ENCODE data around the gene MYBPHL. TPM values are rescaled to one million over a fixed set of nuclear protein-coding genes. Genes with fewer than 3 reads are reported as not detected.

MYBPHL gene
- total and polyA plus RNA-seq, 2 of the 13 experiments (the other 11 are each of a cell fraction or from before 2014, with no cell fraction given): 3.7 to 3.8 TPM

- Histone ChIP-seq H3K79me2 (ENCODE audit: insufficient read depth, low read length) (peaks cover 18% of the 10 kb centered on the region), H2AFZ (ENCODE audit: low read length) (peak within 1 kb of the TSS; percentile 46), H3K36me3 (replicated peaks in 1 of 2; ENCODE audit: control insufficient read depth in 1 of 2, insufficient read depth in 2 of 2, low read length in 2 of 2) (peaks cover 4 to 12% of the 10 kb centered on the region in 2 experiments; a peak in 2 of 5 replicates), H3K4me2 (ENCODE audit: low read depth, low read length) (peak within 1 kb of the TSS; percentile 89), H3K27ac (ENCODE audit: extremely low read length, insufficient read depth, low read length) (peak within 1 kb of the TSS; percentile 85), H3K4me1 (ENCODE audit: insufficient read depth, low read length) (peaks cover 52% of the 10 kb centered on the region), H3K27me3 (ENCODE audit: control insufficient read depth in 1 of 2, insufficient read depth in 2 of 2, low read length in 2 of 2) (no peaks in the 10 kb centered on the region; a peak in 1 of 5 replicates), H4K20me1 (ENCODE audit: insufficient read depth, low read length) (no peaks in the 10 kb centered on the region), H3K4me3 (replicated peaks in 1 of 3; ENCODE audit: insufficient read depth in 1 of 3, low read depth in 2 of 3, low read length in 3 of 3) (peak within 1 kb of the TSS; percentile 75 to 99 (median 93)), H3K9ac (ENCODE audit: insufficient read depth, low read depth, low read length) (peak within 1 kb of the TSS; percentile 80), H3K9me3 (ENCODE audit: low read length) (no peaks in the 10 kb centered on the region)
- DNase-seq (ENCODE audit: low spot score): peak; percentile 90
- intact Hi-C loops (cut with micrococcal nuclease; ENCODE audit: unreplicated experiment): loop anchor here (1.0 to 2.0 kb wide), 4 partner anchors 8 to 110 kb away; no protein-coding TSS in a partner anchor
- in situ Hi-C loops (cut with HindIII; ENCODE audit: extremely low pct_ligation_motif_present, low pct_unique_long_range_greater_than_20kb): no loop called here
- 1% methylated on average over 35 of the region's 56 CpGs for WGBS (ENCODE audit: low lambda C conversion rate)
- peak; percentile 92 for FAIRE-seq
- ATAC-seq: peak; percentile 95
- TSS peak; percentile 96 for BruUV-seq (replicated peaks)
- ChIA-PET POLR2A (interaction anchor here (0.6 to 2.0 kb wide), 13 partner anchors 9 to 143 kb away, joined by 3 to 28 read pairs (median 8); partner anchors contain the start of genes MYBPHL, PSMA5, SARS1 and SORT1), CTCF (ENCODE audit: low intra/inter-chr PET ratio, low total read pairs) (interaction anchor here (1.9 kb wide), 1 partner anchor 19 kb away, joined by 8 read pairs; no protein-coding TSS in a partner anchor)
- TF ChIP-seq REST (IDR thresholded peaks at IDR 0.05; ENCODE audit: borderline replicate concordance in 1 of 2, low read depth in 1 of 2, low read length in 2 of 2) (peak in 1 of 2 experiments; percentile 57; a peak in 1 of 4 replicates), NR0B2 (CRISPR knock-in tag; IDR thresholded peaks at IDR 0.05) (peak; percentile 51), ZNF720 (CRISPR knock-in tag; IDR thresholded peaks at IDR 0.05) (no peak), CENPT (CRISPR knock-in tag; IDR thresholded peaks at IDR 0.05; ENCODE audit: low read depth) (no peak; the same call in 1 of the 2 replicates), HNRNPK (IDR thresholded peaks at IDR 0.05; ENCODE audit: low read depth, low read length, poor library complexity, severe bottlenecking) (no peak), ZNF546 (CRISPR knock-in tag; conservative IDR thresholded peaks at IDR 0.05) (no peak), EP300 (IDR thresholded peaks at IDR 0.05; ENCODE audit: low read depth in 2 of 2, low read length in 2 of 2) (0 out of 4 replicates have a peak, but pooled peaks of 1 of the 2 experiments have one; percentile 10), EP300 (CRISPR knock-in tag; IDR thresholded peaks at IDR 0.05; ENCODE audit: borderline replicate concordance) (no peak; the same call in 1 of the 2 replicates), ZSCAN20 (CRISPR knock-in tag; IDR thresholded peaks at IDR 0.05; ENCODE audit: borderline replicate concordance) (no peak), ZNF367 (CRISPR knock-in tag; IDR thresholded peaks at IDR 0.05; ENCODE audit: borderline replicate concordance) (no peak), MXI1 (IDR thresholded peaks at IDR 0.05; ENCODE audit: borderline replicate concordance, low read depth, low read length) (peak; percentile 56; the same call in 1 of the 3 replicates), ZBTB43 (CRISPR knock-in tag; conservative IDR thresholded peaks at IDR 0.05) (0 out of 2 replicates have a peak, but pooled peaks have one; percentile 53), ZBTB3 (CRISPR knock-in tag; IDR thresholded peaks at IDR 0.05; ENCODE audit: borderline replicate concordance, low read depth) (no peak), ZFP82 (CRISPR knock-in tag; IDR thresholded peaks at IDR 0.05; ENCODE audit: borderline replicate concordance) (no peak; the same call in 1 of the 2 replicates), POLR2A (IDR thresholded peaks at IDR 0.05; ENCODE audit: insufficient read depth in 1 of 2, low read depth in 2 of 2, low read length in 2 of 2) (peak; percentile 79 to 92), NCOA1 (CRISPR knock-in tag; IDR thresholded peaks at IDR 0.05) (no peak)
Measured at GRCh38 chr1:109282952-109283747, 23.7 kb downstream of the MYBPHL start, which contains the start of gene PSRC1. TSS of gene PSRC1 (minus strand) at chr1:109283145.
